Ascending aorta (tissue), 2 donors: ENCODE measurements around the gene TRIM52. TPM values are rescaled to one million over a fixed set of nuclear protein-coding genes. Genes with fewer than 3 reads are reported as not detected.

Experiments used
- DNase-seq, 2 donors: peaks; one replicate each; pipeline ENCODE4 v3.0.0-alpha.2; 2019; ENCODE audit warnings: low spot score in 2 of 2
- H3K27ac ChIP-seq, 2 donors: fragments of 200-600 bp; sonication (generic); one replicate each; pipeline ENCODE4 v1.5.1; 2016 to 2017; ENCODE audit warnings: mild to moderate bottlenecking in 1 of 2
- H3K27me3 ChIP-seq: fragments of 200-600 bp; sonication (generic); one replicate; pipeline ENCODE4 v1.5.1; 2017
- H3K36me3 ChIP-seq, 2 donors: fragments of 200-600 bp; sonication (generic); one replicate each; pipeline ENCODE4 v1.5.1; 2016
- H3K4me1 ChIP-seq, 2 donors: fragments of 200-600 bp; sonication (generic); one replicate each; pipeline ENCODE4 v1.5.1; 2016 to 2017; ENCODE audit warnings: mild to moderate bottlenecking in 1 of 2
- H3K4me3 ChIP-seq, 2 donors: fragments of 200-600 bp; sonication (generic); one replicate each; pipeline ENCODE4 v1.5.1; 2016 to 2017; ENCODE audit warnings: mild to moderate bottlenecking in 1 of 2
- H3K9me3 ChIP-seq, 2 donors: fragments of 200-600 bp; sonication (generic); one replicate each; pipeline ENCODE4 v1.5.1; 2016
- CTCF ChIP-seq, 3 experiments: fragments of 200-600 bp in 2 of 3; fragments of 450-650 bp in 1 of 3; sonication (generic) in 2 of 3; IDR thresholded peaks; one replicate each; pipeline ENCODE4 v1.5.1; 2016 to 2019; ENCODE audit warnings: antibody characterized with exemption in 3 of 3, mild to moderate bottlenecking in 1 of 3, moderate library complexity in 1 of 3
- intact Hi-C: fragments of 100-400 bp; cut with DNase I; formaldehyde crosslinking; loops from one replicate; pipeline ENCODE4 v1.15.1; 2023
- total RNA-seq: library from RNA; depleted of rRNA; stranded (reverse); fragments of >200 nt; gene quantifications from one replicate; pipeline ENCODE4 v1.1.0, GENCODE V29; 2016

The TRIM52 gene
- total RNA-seq, 1 donor from 2014 or later = 21.2 TPM

GRCh38 chr5:181245427-181246275 lies 15.3 kb downstream of the TRIM52 start:
- no peak for TF ChIP-seq CTCF (IDR thresholded peaks at IDR 0.05)
- Histone ChIP-seq H3K4me1 (peaks cover 37 to 60% of the 10 kb centered on the region in 2 donors), H3K36me3 (peaks cover 16 to 17% of the 10 kb centered on the region in 2 donors), H3K27ac (peak overlapping the region; percentile 98 to 99), H3K4me3 (peak overlapping the region; percentile 84 to 91), H3K27me3 (no peaks in the 10 kb centered on the region), H3K9me3 (no peaks in the 10 kb centered on the region)
- intact Hi-C loops = loop anchor here (1.0 to 10.0 kb wide), 5 partner anchors 16 to 891 kb away; partner anchors contain the start of genes CNOT6, GFPT2 and TRIM52
- DNase-seq = no peak

GRCh38 chr5:181243564-181244343 lies 17.2 kb downstream of the TRIM52 start, which contains the start of gene RACK1:
Gene RACK1, minus strand, starts transcription at chr5:181243906. Its CDS starts 106 bp downstream, at chr5:181243800.
- Histone ChIP-seq H3K4me1 (peaks cover 31 to 48% of the 10 kb centered on the region in 2 donors), H3K27ac (peak within 1 kb of the TSS; percentile 98 to 99), H3K36me3 (peaks cover 35 to 36% of the 10 kb centered on the region in 2 donors), H3K27me3 (no peaks in the 10 kb centered on the region), H3K9me3 (no peaks in the 10 kb centered on the region), H3K4me3 (peak within 1 kb of the TSS; percentile 86 to 91)
- peak in 1 of 2 donors; percentile 94 for DNase-seq
- no peak for TF ChIP-seq CTCF (IDR thresholded peaks at IDR 0.05)
- intact Hi-C loops = loop anchor here (1.0 to 10.0 kb wide), 3 partner anchors 20 to 889 kb away; partner anchors contain the start of genes CNOT6, GFPT2 and TRIM41

- no peaks in the 10 kb centered on the region for H3K9me3 ChIP-seq
- no peak for TF ChIP-seq CTCF (IDR thresholded peaks at IDR 0.05)
- H3K36me3 ChIP-seq = peaks cover 41 to 43% of the 10 kb centered on the region in 2 donors
- intact Hi-C loops = loop anchor here (10.0 kb wide), 2 partner anchors 748 to 888 kb away; partner anchors contain the start of genes CNOT6 and GFPT2
- DNase-seq = no peak
- peak overlapping the region; percentile 86 to 91 for H3K4me3 ChIP-seq
- H3K27ac ChIP-seq = peak overlapping the region; percentile 98 to 99
- H3K27me3 ChIP-seq = no peaks in the 10 kb centered on the region
- peaks cover 25 to 42% of the 10 kb centered on the region in 2 donors for H3K4me1 ChIP-seq
Measured at GRCh38 chr5:181243018-181243563, 17.9 kb downstream of the TRIM52 start.

- Histone ChIP-seq H3K27me3 (no peaks in the 10 kb centered on the region), H3K4me1 (peaks cover 20 to 37% of the 10 kb centered on the region in 2 donors), H3K27ac (peak overlapping the region; percentile 98 to 99), H3K9me3 (no peaks in the 10 kb centered on the region), H3K36me3 (peaks cover 52 to 53% of the 10 kb centered on the region in 2 donors), H3K4me3 (peak overlapping the region; percentile 86 to 91)
- intact Hi-C loops = loop anchor here (10.0 kb wide), 2 partner anchors 747 to 887 kb away; partner anchors contain the start of genes CNOT6 and GFPT2
- DNase-seq = no peak
- TF ChIP-seq CTCF (IDR thresholded peaks at IDR 0.05) = no peak
Measured at GRCh38 chr5:181242031-181242451, 18.9 kb downstream of the TRIM52 start.
